HG03442 (cell line): ENCODE measurements around the gene TEAD3.

Source experiments
- ATAC-seq: cut with Tn5 transposase; IDR thresholded peaks from one replicate; pipeline ENCODE4 v1.9.1; 2021; ENCODE audit warnings: mild to moderate bottlenecking, moderate library complexity; ENCODE audit not compliant: unreplicated experiment

The TEAD3 gene

GRCh38 chr6:35477028-35477427 is 19.9 kb downstream of the TEAD3 start:
- no peak for ATAC-seq

GRCh38 chr6:35476004-35476403 is 20.9 kb downstream of the TEAD3 start:
- ATAC-seq = no peak

- ATAC-seq = no peak
Measured at GRCh38 chr6:35475573-35475972, 21.3 kb downstream of the TEAD3 start.

GRCh38 chr6:35474942-35475570 is 21.8 kb downstream of the TEAD3 start:
- ATAC-seq = no peak

- ATAC-seq = no peak
Measured at GRCh38 chr6:35474131-35474941, 22.5 kb downstream of the TEAD3 start.

- no peak for ATAC-seq
Measured at GRCh38 chr6:35473850-35474130, 23.1 kb downstream of the TEAD3 start.

GRCh38 chr6:35473075-35473849 is 23.6 kb downstream of the TEAD3 start:
- no peak for ATAC-seq

GRCh38 chr6:35471836-35472345 is 25.0 kb downstream of the TEAD3 start:
- no peak for ATAC-seq

GRCh38 chr6:35470663-35471120 is 26.2 kb downstream of the TEAD3 start:
- no peak for ATAC-seq

- ATAC-seq = no peak
Measured at GRCh38 chr6:35469751-35470662, 26.9 kb downstream of the TEAD3 start.

GRCh38 chr6:35468980-35469750 is 27.7 kb downstream of the TEAD3 start:
- no peak for ATAC-seq

- ATAC-seq = peak; percentile 76
Measured at GRCh38 chr6:35468181-35468979, 28.5 kb downstream of the TEAD3 start, which contains the start of gene RPL10A. Gene RPL10A (plus strand): TSS chr6:35468401. CDS start chr6:35468435, 34 bp downstream.

GRCh38 chr6:35465646-35466045 is 31.2 kb downstream of the TEAD3 start:
- ATAC-seq = no peak

GRCh38 chr6:35463292-35463691 is 33.6 kb downstream of the TEAD3 start:
- ATAC-seq = no peak

GRCh38 chr6:35461270-35461669 is 35.6 kb downstream of the TEAD3 start:
- no peak for ATAC-seq

GRCh38 chr6:35457907-35458306 is 39.0 kb downstream of the TEAD3 start:
- no peak for ATAC-seq

GRCh38 chr6:35454391-35455110 is 42.3 kb downstream of the TEAD3 start:
- no peak for ATAC-seq

GRCh38 chr6:35453236-35453635 is 43.6 kb downstream of the TEAD3 start:
- ATAC-seq = no peak
